HepG2 (cell line): ENCODE data around the gene ELMOD3. TPM values are rescaled to one million over a fixed set of nuclear protein-coding genes. Genes with fewer than 3 reads are reported as not detected.

Experiments
- DNMT3B ChIP-seq: conservative IDR thresholded peaks from 2 replicates; pipeline ENCODE4 v1.6.1; 2016; ENCODE audit warnings: missing biosample characterization, control low read depth
- FOXP4 ChIP-seq: sonication (generic); formaldehyde crosslinking; IDR thresholded peaks from 2 replicates; pipeline ENCODE4 v1.4.0; 2020; ENCODE audit warnings: missing genetic modification reagents
- GATA4 ChIP-seq: sonication (generic); IDR thresholded peaks from 2 replicates; pipeline ENCODE4 v1.6.1; 2016; ENCODE audit warnings: antibody characterized with exemption, low read depth, borderline replicate concordance
- KAT2B ChIP-seq: fragments of 150-350 bp; IDR thresholded peaks from 2 replicates; pipeline ENCODE4 v1.6.1; 2014; ENCODE audit warnings: low read depth, low read length, borderline replicate concordance
- KMT2A ChIP-seq: sonication (generic); formaldehyde crosslinking; IDR thresholded peaks from 2 replicates; pipeline ENCODE4 v1.4.0; 2020; ENCODE audit warnings: missing genetic modification reagents
- MAFF ChIP-seq: IDR thresholded peaks from 2 replicates; pipeline ENCODE4 v1.6.1; 2011; ENCODE audit warnings: low read depth, low read length, improper control_type of control experiment
- MEIS2 ChIP-seq: sonication (generic); formaldehyde crosslinking; IDR thresholded peaks from 2 replicates; pipeline ENCODE4 v1.9.0; 2021; ENCODE audit warnings: mild to moderate bottlenecking, missing genetic modification reagents
- MIXL1 ChIP-seq: IDR thresholded peaks from 2 replicates; pipeline ENCODE4 v1.6.1; 2016
- MLLT10 ChIP-seq: sonication (generic); formaldehyde crosslinking; IDR thresholded peaks from 2 replicates; pipeline ENCODE4 v1.4.0; 2020; ENCODE audit warnings: missing genetic modification reagents
- MZF1 ChIP-seq: sonication (generic); formaldehyde crosslinking; IDR thresholded peaks from 2 replicates; pipeline ENCODE4 v1.8.1; 2023; ENCODE audit warnings: mild to moderate bottlenecking, missing genetic modification reagents, borderline replicate concordance
- SAP130 ChIP-seq: IDR thresholded peaks from 2 replicates; pipeline ENCODE4 v1.6.1; 2016; ENCODE audit warnings: low read depth
- SMARCE1 ChIP-seq: fragments of 450-650 bp; IDR thresholded peaks from 2 replicates; pipeline ENCODE4 v1.6.1; 2017; ENCODE audit warnings: borderline replicate concordance
- THAP9 ChIP-seq: sonication (generic); formaldehyde crosslinking; IDR thresholded peaks from 2 replicates; pipeline ENCODE4; 2020; ENCODE audit warnings: missing genetic modification reagents, mild to moderate bottlenecking, borderline replicate concordance
- TMF1 ChIP-seq: sonication (generic); formaldehyde crosslinking; IDR thresholded peaks from 2 replicates; pipeline ENCODE4 v1.8.1; 2022; ENCODE audit warnings: low read depth, missing genetic modification reagents
- ZNF142 ChIP-seq: sonication (generic); formaldehyde crosslinking; IDR thresholded peaks from 2 replicates; pipeline ENCODE4 v1.4.0; 2020; ENCODE audit warnings: missing genetic modification reagents
- ZNF33B ChIP-seq: sonication (generic); formaldehyde crosslinking; IDR thresholded peaks from 2 replicates; pipeline ENCODE4 v1.5.1; 2020; ENCODE audit warnings: mild to moderate bottlenecking, missing genetic modification reagents
- ZNF383 ChIP-seq: sonication (generic); formaldehyde crosslinking; IDR thresholded peaks from 2 replicates; pipeline ENCODE4 v1.4.0; 2020; ENCODE audit warnings: missing genetic modification reagents, mild to moderate bottlenecking, borderline replicate concordance
- ZNF501 ChIP-seq: sonication (generic); formaldehyde crosslinking; IDR thresholded peaks from 2 replicates; pipeline ENCODE4 v1.5.1; 2020; ENCODE audit warnings: mild to moderate bottlenecking, moderate library complexity, missing genetic modification reagents
- ZNF547 ChIP-seq: sonication (generic); formaldehyde crosslinking; IDR thresholded peaks from 2 replicates; pipeline ENCODE4 v1.5.1; 2020; ENCODE audit warnings: mild to moderate bottlenecking, missing genetic modification reagents
- ZNF878 ChIP-seq: sonication (generic); formaldehyde crosslinking; IDR thresholded peaks from 2 replicates; pipeline ENCODE4 v1.8.1; 2023; ENCODE audit warnings: mild to moderate bottlenecking, missing genetic modification reagents, moderate library complexity
- polyA plus RNA-seq, 8 experiments: library from polyadenylated mRNA; depleted of rRNA in 3 of 8; stranded (reverse) in 7 of 8; unstranded in 1 of 8; fragments of >200 nt; fragmentation: Illumina TruSeq in 4 of 8; extraction: Trizol in 4 of 8; gene quantifications; 2 replicates each; pipeline versions ENCODE4 v1.2.1 to v1.2.3, GENCODE V29; 2011 to 2016; ENCODE audit warnings: low read depth in 4 of 8, missing spikeins in 1 of 8, mixed read lengths in 1 of 8; ENCODE audit not compliant: insufficient read depth in 1 of 8
- total RNA-seq, 5 experiments: library from RNA; depleted of rRNA; stranded (reverse); fragments of >200 nt; fragmentation: Illumina TruSeq; extraction: Trizol; gene quantifications; 2 replicates each; pipeline ENCODE4 v1.2.3, GENCODE V29; 2016; ENCODE audit warnings: low read depth in 1 of 5

Gene ELMOD3
- total and polyA plus RNA-seq, 2 of the 13 experiments (the other 11 are each of a cell fraction or from before 2014, with no cell fraction given): 13.3 to 19.5 TPM

GRCh38 chr2:85326406-85327159, 28.0 kb upstream of the ELMOD3 start (continued):
- no peak; the same call in 1 of the 2 replicates for TF ChIP-seq FOXP4
- TF ChIP-seq SMARCE1: no peak
- TF ChIP-seq ZNF33B (CRISPR knock-in tag): no peak
- TF ChIP-seq ZNF547 (CRISPR knock-in tag): 0 out of 2 replicates have a peak, but pooled peaks have one; percentile 38
- TF ChIP-seq MAFF: no peak
- TF ChIP-seq ZNF501: 0 out of 2 replicates have a peak, but pooled peaks have one; percentile 51
- TF ChIP-seq TMF1: no peak
- no peak for TF ChIP-seq MIXL1 (CRISPR knock-in tag)
- peak; percentile 66; the same call in 1 of the 2 replicates for TF ChIP-seq KMT2A (CRISPR knock-in tag)
- TF ChIP-seq DNMT3B (CRISPR knock-in tag): peak; percentile 65; the same call in 1 of the 2 replicates
- 0 out of 2 replicates have a peak, but pooled peaks have one; percentile 14 for TF ChIP-seq MLLT10 (CRISPR knock-in tag)
- peak; percentile 60; the same call in 1 of the 2 replicates for TF ChIP-seq SAP130
- no peak for TF ChIP-seq THAP9 (CRISPR knock-in tag)
- TF ChIP-seq ZNF142 (CRISPR knock-in tag): peak; percentile 58; the same call in 1 of the 2 replicates
- TF ChIP-seq MZF1 (CRISPR knock-in tag): no peak
- TF ChIP-seq GATA4: no peak
- TF ChIP-seq KAT2B: no peak
- 0 out of 2 replicates have a peak, but pooled peaks have one; percentile 23 for TF ChIP-seq MEIS2 (CRISPR knock-in tag)
- no peak for TF ChIP-seq ZNF878 (CRISPR knock-in tag)
- TF ChIP-seq ZNF383 (CRISPR knock-in tag): no peak
